Esophagus squamous epithelium (tissue), 5 donors: ENCODE data around the gene TOE1. TPM values are rescaled to one million over a fixed set of nuclear protein-coding genes. Genes with fewer than 3 reads are reported as not detected.

Experiments
- DNase-seq: peaks from one replicate; lab custom pipeline; 2025; lab: John Stamatoyannopoulos, UW
- H3K27ac ChIP-seq, 4 donors: fragments of 200-600 bp; sonication (generic); one replicate each; pipeline ENCODE4 v1.5.1; 2016 to 2019; ENCODE audit warnings: mild to moderate bottlenecking in 1 of 4
- H3K27me3 ChIP-seq, 4 donors: fragments of 200-600 bp; sonication (generic); 1 replicate in 3 of 4; 2 replicates in 1 of 4; pipeline versions ENCODE4 v1.5.1 to v1.6.0; 2017 to 2021; ENCODE audit warnings: antibody characterized with exemption in 1 of 4
- H3K36me3 ChIP-seq, 3 donors: fragments of 200-600 bp; sonication (generic); one replicate each; pipeline ENCODE4 v1.5.1; 2016 to 2019
- H3K4me1 ChIP-seq, 3 donors: fragments of 200-600 bp; sonication (generic); one replicate each; pipeline ENCODE4 v1.5.1; 2017 to 2019
- H3K4me3 ChIP-seq, 4 donors: fragments of 200-600 bp; sonication (generic); 1 replicate in 3 of 4; 2 replicates in 1 of 4; pipeline ENCODE4 v1.5.1; 2016 to 2019; ENCODE audit warnings: mild to moderate bottlenecking in 2 of 4, moderate library complexity in 1 of 4
- H3K9me3 ChIP-seq, 3 donors: fragments of 200-600 bp; sonication (generic); one replicate each; pipeline ENCODE4 v1.5.1; 2016 to 2019
- CTCF ChIP-seq, 6 experiments: fragments of 450-650 bp in 4 of 6; fragments of 200-600 bp in 2 of 6; sonication (generic) in 2 of 6; IDR thresholded peaks; one replicate each; pipeline ENCODE4 v1.5.1; 2016 to 2019; ENCODE audit warnings: antibody characterized with exemption in 6 of 6, mild to moderate bottlenecking in 4 of 6, moderate library complexity in 4 of 6
- POLR2A ChIP-seq, 4 donors: fragments of 450-650 bp; IDR thresholded peaks; one replicate each; pipeline ENCODE4 v1.6.1; 2017; ENCODE audit warnings: antibody characterized with exemption in 4 of 4, mild to moderate bottlenecking in 4 of 4, moderate library complexity in 3 of 4
- WGBS, 2 donors: methylation state at CpG; one replicate each; pipeline ENCODE4 v1.1.5; 2018; 5-methylcytosine and 5-hydroxymethylcytosine counted together
- intact Hi-C: fragments of 100-400 bp; cut with DNase I; formaldehyde crosslinking; loops from one replicate; pipeline ENCODE4 v1.15.0; 2022
- total RNA-seq, 4 donors: library from RNA; depleted of rRNA; stranded (reverse); fragments of >200 nt; gene quantifications; one replicate each; pipeline ENCODE4 v1.1.0, GENCODE V29; 2016
- donor health status: DM: yes; HTN: yes; CAD: no.

The TOE1 gene
- total RNA-seq, 4 donors from 2014 or later: 6.4 to 11.4 (median 9.1) TPM

- Histone ChIP-seq H3K4me1 (peaks cover 17 to 38% (median 19%) of the 10 kb centered on the region in 3 donors), H3K36me3 (peaks cover under 1 to 26% (median 3%) of the 10 kb centered on the region in 3 donors), H3K27ac (peak within 1 kb of the TSS in 2 of 4 donors; percentile 28 to 60), H3K4me3 (peak within 1 kb of the TSS; percentile 41 to 68 (median 59)), H3K9me3 (no peaks in the 10 kb centered on the region), H3K27me3 (no peaks in the 10 kb centered on the region)
- intact Hi-C loops: no loop called here
- DNase-seq: no peak
- WGBS, 2 donors: 3% methylated on average over 6 to 12 of the region's 96 CpGs
- TF ChIP-seq CTCF (IDR thresholded peaks at IDR 0.05) (no peak), POLR2A (IDR thresholded peaks at IDR 0.05) (no peak)
Observed at GRCh38 chr1:45326627-45327623, 13.0 kb upstream of the TOE1 start, which contains the start of gene HPDL. Gene HPDL (plus strand): TSS chr1:45326895. CDS start chr1:45327149, 254 bp downstream.

- 15 to 20% methylated on average over 1 of the region's 19 CpGs for WGBS, 2 donors
- no peak for DNase-seq
- H3K27ac ChIP-seq: no peak overlapping the region
- no peaks in the 10 kb centered on the region for H3K9me3 ChIP-seq
- peaks cover 3 to 35% (median 6%) of the 10 kb centered on the region in 3 donors for H3K36me3 ChIP-seq
- intact Hi-C loops: no loop called here
- H3K4me1 ChIP-seq: peaks cover 17 to 38% (median 19%) of the 10 kb centered on the region in 3 donors
- no peak for TF ChIP-seq POLR2A (IDR thresholded peaks at IDR 0.05)
- no peak for TF ChIP-seq CTCF (IDR thresholded peaks at IDR 0.05)
- H3K27me3 ChIP-seq: no peaks in the 10 kb centered on the region
- peak overlapping the region; percentile 41 to 68 (median 59) for H3K4me3 ChIP-seq
Observed at GRCh38 chr1:45327644-45328515, 12.1 kb upstream of the TOE1 start.

- no peak for DNase-seq
- H3K27ac ChIP-seq: no peak overlapping the region
- H3K9me3 ChIP-seq: no peaks in the 10 kb centered on the region
- TF ChIP-seq CTCF (IDR thresholded peaks at IDR 0.05) (no peak), POLR2A (IDR thresholded peaks at IDR 0.05) (no peak)
- intact Hi-C loops: no loop called here
- 77 to 82% methylated on average over 2 to 4 of the region's 5 CpGs for WGBS, 2 donors
- H3K36me3 ChIP-seq: peaks cover 3 to 43% (median 6%) of the 10 kb centered on the region in 3 donors
- no peaks in the 10 kb centered on the region for H3K27me3 ChIP-seq
- H3K4me1 ChIP-seq: peaks cover 17 to 38% (median 19%) of the 10 kb centered on the region in 3 donors
- H3K4me3 ChIP-seq: no peak overlapping the region
Observed at GRCh38 chr1:45328680-45329079, 11.3 kb upstream of the TOE1 start.

- Histone ChIP-seq H3K4me3 (no peak overlapping the region), H3K36me3 (peaks cover 3 to 51% (median 6%) of the 10 kb centered on the region in 3 donors), H3K9me3 (no peaks in the 10 kb centered on the region), H3K4me1 (peaks cover 17 to 43% (median 19%) of the 10 kb centered on the region in 3 donors), H3K27me3 (no peaks in the 10 kb centered on the region), H3K27ac (peak overlapping the region in 3 of 4 donors; percentile 20 to 41 (median 30))
- intact Hi-C loops: no loop called here
- WGBS, 2 donors: 47 to 86% methylated on average over 2 to 4 of the region's 4 CpGs
- DNase-seq: no peak
- TF ChIP-seq CTCF (IDR thresholded peaks at IDR 0.05) (no peak), POLR2A (IDR thresholded peaks at IDR 0.05) (no peak)
Observed at GRCh38 chr1:45329445-45329844, 10.5 kb upstream of the TOE1 start.
